ENCODE results near the gene PAAF1.

Gene PAAF1

GRCh38 chr11:73859671-73860070, 17.1 kb upstream of the PAAF1 start:
- Histone ChIP-seq H3K4me2 (ENCODE audit: low read length) (no peak overlapping the region), H3K27me3 (ENCODE audit: control insufficient read depth, low read length) (no peaks in the 10 kb centered on the region), H3K36me3 (ENCODE audit: control insufficient read depth, low read length) (peaks cover 43% of the 10 kb centered on the region), H3F3A (ENCODE audit: control insufficient read depth, insufficient read depth) (no peaks in the 10 kb centered on the region; the same call in 1 of the 2 replicates), H3K9me3 (ENCODE audit: control insufficient read depth, insufficient read depth, low read length) (no peaks in the 10 kb centered on the region), H3K9me2 (replicated peaks; ENCODE audit: control insufficient read depth, low read length) (no peaks in the 10 kb centered on the region), H4K20me1 (ENCODE audit: control insufficient read depth, insufficient read depth, low read depth, low read length) (no peaks in the 10 kb centered on the region), H3K4me3 (ENCODE audit: low read length) (no peak overlapping the region), H3K79me2 (ENCODE audit: control insufficient read depth, low read length) (no peaks in the 10 kb centered on the region), H3K27ac (ENCODE audit: low read depth, low read length) (no peak overlapping the region), H3K4me1 (ENCODE audit: control insufficient read depth, low read length) (no peaks in the 10 kb centered on the region)
- TF ChIP-seq EZH2phosphoT487 (IDR thresholded peaks at IDR 0.05; ENCODE audit: borderline replicate concordance, low read length) (no peak), CTCF (IDR thresholded peaks at IDR 0.05; ENCODE audit: low read depth, low read length, poor library complexity, severe bottlenecking) (no peak)

- H3K4me2 ChIP-seq (ENCODE audit: low read length), result no peak overlapping the region
- H3K4me1 ChIP-seq (ENCODE audit: control insufficient read depth, low read length), result no peaks in the 10 kb centered on the region
- H3K9me3 ChIP-seq (ENCODE audit: control insufficient read depth, insufficient read depth, low read length), result no peaks in the 10 kb centered on the region
- no peaks in the 10 kb centered on the region for H3K9me2 ChIP-seq (replicated peaks; ENCODE audit: control insufficient read depth, low read length)
- no peaks in the 10 kb centered on the region for H3K27me3 ChIP-seq (ENCODE audit: control insufficient read depth, low read length)
- no peaks in the 10 kb centered on the region; the same call in 1 of the 2 replicates for H3F3A ChIP-seq (ENCODE audit: control insufficient read depth, insufficient read depth)
- no peak overlapping the region for H3K4me3 ChIP-seq (ENCODE audit: low read length)
- H3K79me2 ChIP-seq (ENCODE audit: control insufficient read depth, low read length), result no peaks in the 10 kb centered on the region
- no peak for TF ChIP-seq EZH2phosphoT487 (IDR thresholded peaks at IDR 0.05; ENCODE audit: borderline replicate concordance, low read length)
- no peak for TF ChIP-seq CTCF (IDR thresholded peaks at IDR 0.05; ENCODE audit: low read depth, low read length, poor library complexity, severe bottlenecking)
- H3K36me3 ChIP-seq (ENCODE audit: control insufficient read depth, low read length), result peaks cover 42% of the 10 kb centered on the region
- no peaks in the 10 kb centered on the region for H4K20me1 ChIP-seq (ENCODE audit: control insufficient read depth, insufficient read depth, low read depth, low read length)
- no peak overlapping the region for H3K27ac ChIP-seq (ENCODE audit: low read depth, low read length)
These were observed 16.6 kb upstream of the PAAF1 start for GRCh38 chr11:73860202-73860601.

- peaks cover 47% of the 10 kb centered on the region for H3K36me3 ChIP-seq (ENCODE audit: control insufficient read depth, low read length)
These were observed 13.8 kb upstream of the PAAF1 start for GRCh38 chr11:73862986-73863385.

More at GRCh38 chr11:73862986-73863385, 13.8 kb upstream of the PAAF1 start:
- Histone ChIP-seq H3K4me2 (ENCODE audit: low read length) (no peak overlapping the region), H4K20me1 (ENCODE audit: control insufficient read depth, insufficient read depth, low read depth, low read length) (no peaks in the 10 kb centered on the region), H3K27me3 (ENCODE audit: control insufficient read depth, low read length) (no peaks in the 10 kb centered on the region), H3F3A (ENCODE audit: control insufficient read depth, insufficient read depth) (peaks cover 7% of the 10 kb centered on the region), H3K4me3 (ENCODE audit: low read length) (no peak overlapping the region), H3K27ac (ENCODE audit: low read depth, low read length) (no peak overlapping the region), H3K4me1 (ENCODE audit: control insufficient read depth, low read length) (no peaks in the 10 kb centered on the region), H3K9me3 (ENCODE audit: control insufficient read depth, insufficient read depth, low read length) (no peaks in the 10 kb centered on the region), H3K79me2 (ENCODE audit: control insufficient read depth, low read length) (no peaks in the 10 kb centered on the region), H3K9me2 (replicated peaks; ENCODE audit: control insufficient read depth, low read length) (no peaks in the 10 kb centered on the region)
- TF ChIP-seq EZH2phosphoT487 (IDR thresholded peaks at IDR 0.05; ENCODE audit: borderline replicate concordance, low read length) (no peak), CTCF (IDR thresholded peaks at IDR 0.05; ENCODE audit: low read depth, low read length, poor library complexity, severe bottlenecking) (no peak)

Measured in DOHH2 (cell line).